GM23248 (cell line): Measurements from ENCODE around the gene NAGPA. TPM values are rescaled to one million over a fixed set of nuclear protein-coding genes. Genes with fewer than 3 reads are reported as not detected.

Experiments
- DNase-seq: peaks from one replicate; pipeline ENCODE4 v3.0.0-alpha.2; 2015
- H2AFZ ChIP-seq: fragments of 200-600 bp; sonication (generic); 2 replicates; pipeline ENCODE4 v1.6.1; 2016; ENCODE audit warnings: antibody characterized with exemption
- H3F3A ChIP-seq: fragments of 200-600 bp; sonication (generic); 2 replicates; pipeline ENCODE4 v1.6.1; 2016; ENCODE audit warnings: mild to moderate bottlenecking, antibody characterized with exemption, mixed run types; ENCODE audit not compliant: insufficient read depth
- H3K27ac ChIP-seq: fragments of 200-600 bp; sonication (generic); 2 replicates; pipeline ENCODE4 v1.5.1; 2016; ENCODE audit warnings: mild to moderate bottlenecking
- H3K27me3 ChIP-seq: fragments of 200-600 bp; sonication (generic); replicated peaks from 2 replicates; pipeline ENCODE4 v1.6.1; 2016; ENCODE audit warnings: mild to moderate bottlenecking; ENCODE audit not compliant: insufficient read depth
- H3K36me3 ChIP-seq: fragments of 200-600 bp; sonication (generic); 2 replicates; pipeline ENCODE4 v1.6.1; 2016; ENCODE audit warnings: low read depth, mild to moderate bottlenecking
- H3K4me1 ChIP-seq: fragments of 200-600 bp; sonication (generic); 2 replicates; pipeline ENCODE4 v1.6.1; 2016; ENCODE audit warnings: mild to moderate bottlenecking; ENCODE audit not compliant: insufficient read depth
- H3K4me2 ChIP-seq: fragments of 200-600 bp; sonication (generic); one replicate; pipeline ENCODE4 v1.6.1; 2016; ENCODE audit warnings: mild to moderate bottlenecking; ENCODE audit not compliant: unreplicated experiment
- H3K4me3 ChIP-seq: fragments of 200-600 bp; sonication (generic); 2 replicates; pipeline ENCODE4 v1.5.1; 2016; ENCODE audit warnings: mild to moderate bottlenecking
- H3K79me2 ChIP-seq: fragments of 200-600 bp; sonication (generic); 2 replicates; pipeline ENCODE4 v1.6.1; 2016; ENCODE audit warnings: mild to moderate bottlenecking; ENCODE audit not compliant: insufficient read depth
- H3K9ac ChIP-seq: fragments of 200-600 bp; sonication (generic); 2 replicates; pipeline ENCODE4 v1.6.1; 2016; ENCODE audit warnings: mild to moderate bottlenecking
- H3K9me2 ChIP-seq: fragments of 200-600 bp; sonication (generic); 2 replicates; pipeline ENCODE4 v1.6.1; 2016; ENCODE audit warnings: mixed run types, mild to moderate bottlenecking, moderate library complexity; ENCODE audit not compliant: insufficient read depth
- H3K9me3 ChIP-seq: fragments of 200-600 bp; sonication (generic); one replicate; pipeline ENCODE4 v1.6.1; 2017; ENCODE audit warnings: low read depth
- H4K20me1 ChIP-seq: fragments of 200-600 bp; sonication (generic); 2 replicates; pipeline ENCODE4 v1.6.0; 2016; ENCODE audit not compliant: insufficient read depth
- EZH2 ChIP-seq: fragments of 200-600 bp; sonication (generic); IDR thresholded peaks from 2 replicates; pipeline ENCODE4 v1.6.1; 2018; ENCODE audit warnings: antibody characterized with exemption, mild to moderate bottlenecking; ENCODE audit not compliant: insufficient read depth, poor library complexity, severe bottlenecking
- EZH2phosphoT487 ChIP-seq: fragments of 200-600 bp; sonication (generic); IDR thresholded peaks from 2 replicates; pipeline ENCODE4 v1.6.1; 2018; ENCODE audit warnings: antibody characterized with exemption, moderate library complexity, mild to moderate bottlenecking, low read depth; ENCODE audit not compliant: insufficient read depth
- WGBS, 2 experiments: methylation state at CpG; one replicate each; pipeline ENCODE4 v1.1.6; 2015 to 2017; ENCODE audit warnings: low lambda C conversion rate in 2 of 2, low coverage in 1 of 2; ENCODE audit errors: missing lambda C conversion rate in 2 of 2; 5-methylcytosine and 5-hydroxymethylcytosine counted together
- in situ Hi-C: fragments of 300-500 bp; cut with MboI; formaldehyde crosslinking; loops from 2 replicates; pipeline ENCODE4 v1.15.0; 2020
- polyA plus RNA-seq: library from polyadenylated mRNA; unstranded; fragments of >200 nt; fragmentation: Nextera tagmentation; extraction: Ambion mirVana; gene quantifications from 2 replicates; pipeline ENCODE4 v1.2.1, GENCODE V29; 2016
- total RNA-seq: library from RNA; depleted of rRNA; stranded (reverse); fragments of >200 nt; shearing (Covaris generic); gene quantifications from 2 replicates; pipeline ENCODE4 v1.2.3, GENCODE V29; 2014

Gene NAGPA
- total and polyA plus RNA-seq, 2 experiments from 2014 or later, result 16.3 to 61.0 TPM

DNA sequence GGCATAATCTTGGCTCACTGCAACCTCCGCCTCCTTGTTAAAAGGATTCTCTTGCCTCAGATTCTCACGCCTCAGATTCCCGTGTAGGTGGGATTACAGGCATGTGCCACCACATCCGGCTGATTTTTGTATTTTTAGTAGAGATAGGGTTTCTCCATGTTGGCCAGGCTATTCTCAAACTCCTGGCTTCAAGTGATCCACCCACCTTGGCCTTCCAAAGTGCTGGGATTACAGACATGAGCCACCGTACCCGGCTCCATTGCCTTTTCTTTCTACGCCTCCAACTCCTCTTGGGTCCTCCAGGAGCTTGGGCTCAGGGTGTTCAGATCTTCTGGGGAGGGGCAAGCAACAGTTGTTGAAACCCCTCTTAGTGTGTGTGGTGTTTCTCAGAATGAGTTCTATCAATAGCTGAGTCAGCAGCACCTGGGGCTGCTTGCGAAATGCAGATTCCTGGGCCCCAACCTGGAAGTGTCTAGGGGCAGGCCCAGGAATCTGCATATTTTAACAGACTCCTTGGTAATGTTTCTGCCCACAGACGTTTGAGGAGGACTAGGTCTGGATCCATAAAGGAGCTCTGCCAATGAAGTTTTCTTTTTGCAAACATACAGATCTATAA is 44.2 kb downstream of the NAGPA start:
- no peaks in the 10 kb centered on the region for H4K20me1 ChIP-seq
- peaks cover 9% of the 10 kb centered on the region; the same call in 1 of the 2 replicates for H3K27me3 ChIP-seq
- H3K36me3 ChIP-seq, result no peaks in the 10 kb centered on the region
- no peak overlapping the region for H3K4me3 ChIP-seq
- no peaks in the 10 kb centered on the region for H3F3A ChIP-seq
- H3K9me2 ChIP-seq, result no peaks in the 10 kb centered on the region
- H3K9me3 ChIP-seq, result no peaks in the 10 kb centered on the region
- in situ Hi-C loops, result no loop called here
- no peak overlapping the region for H3K27ac ChIP-seq
- no peaks in the 10 kb centered on the region for H3K4me1 ChIP-seq
- no peak for DNase-seq
- H3K79me2 ChIP-seq, result no peaks in the 10 kb centered on the region
- H3K9ac ChIP-seq, result no peak overlapping the region
- 65 to 67% methylated on average over 9 of the region's 9 CpGs for WGBS, 2 experiments
- TF ChIP-seq EZH2 (no peak), EZH2phosphoT487 (no peak)
- H2AFZ ChIP-seq, result no peak overlapping the region
- H3K4me2 ChIP-seq, result no peak overlapping the region

GRCh38 chr16:4988647-4989046 is 45.1 kb downstream of the NAGPA start:
- in situ Hi-C loops, result no loop called here
- TF ChIP-seq EZH2phosphoT487 (no peak), EZH2 (no peak)

DNA sequence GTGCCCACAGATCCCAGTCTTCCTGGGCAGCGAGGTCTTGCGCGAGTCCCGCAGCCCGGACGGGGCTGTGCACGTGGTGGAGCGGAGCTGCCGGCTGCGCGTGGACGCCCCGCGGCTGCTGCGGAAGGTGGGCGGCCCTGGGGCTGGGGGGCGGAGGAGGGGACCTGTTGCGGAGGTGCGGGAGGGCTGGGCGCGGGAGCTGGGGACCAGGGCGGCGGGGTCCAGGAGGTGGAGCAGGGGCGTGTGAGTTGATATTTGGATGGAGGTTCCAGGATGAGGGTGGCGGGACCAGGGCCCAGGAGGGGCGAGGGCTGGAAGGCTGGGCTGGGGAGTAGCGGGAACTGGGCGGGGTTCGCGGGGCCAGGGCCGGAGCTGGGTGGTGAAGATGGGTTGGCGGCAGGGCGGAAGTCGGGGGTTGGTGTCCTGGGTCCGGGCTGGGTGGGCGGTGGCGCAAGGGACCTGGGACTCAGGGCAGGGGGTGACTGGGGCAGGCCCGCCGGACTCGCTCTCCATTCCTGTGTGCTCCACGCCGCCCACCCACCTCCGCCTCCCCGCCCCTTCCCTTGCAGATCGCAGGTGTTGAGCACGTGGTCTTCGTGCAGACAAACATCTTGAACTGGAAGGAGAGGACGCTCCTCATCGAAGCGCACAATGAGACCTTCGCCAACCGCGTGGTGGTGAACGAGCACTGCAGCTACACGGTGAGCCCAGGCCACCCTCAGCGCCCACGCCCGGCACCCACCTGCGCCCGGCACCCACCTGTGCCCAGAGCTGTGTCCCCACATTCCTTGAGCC is 46.0 kb downstream of the NAGPA start:
- TF ChIP-seq EZH2phosphoT487 (no peak), EZH2 (no peak)
- H3K4me3 ChIP-seq, result no peak overlapping the region
- H3K9me3 ChIP-seq, result no peaks in the 10 kb centered on the region
- no peak for DNase-seq
- H3K36me3 ChIP-seq, result no peaks in the 10 kb centered on the region
- in situ Hi-C loops, result no loop called here
- H3K27me3 ChIP-seq, result peaks cover 9% of the 10 kb centered on the region; the same call in 1 of the 2 replicates
- WGBS, 2 experiments, result 16 to 26% methylated on average over 21 to 56 of the region's 60 CpGs
- H3F3A ChIP-seq, result no peaks in the 10 kb centered on the region
- H4K20me1 ChIP-seq, result no peaks in the 10 kb centered on the region
- no peaks in the 10 kb centered on the region for H3K9me2 ChIP-seq
- H3K4me1 ChIP-seq, result no peaks in the 10 kb centered on the region
- H3K27ac ChIP-seq, result no peak overlapping the region
- no peak overlapping the region for H3K4me2 ChIP-seq
- no peak overlapping the region for H3K9ac ChIP-seq
- no peaks in the 10 kb centered on the region for H3K79me2 ChIP-seq
- H2AFZ ChIP-seq, result no peak overlapping the region

More at GRCh38 chr16:4988647-4989046, 45.1 kb downstream of the NAGPA start:
- H3K27me3 ChIP-seq, result peaks cover 9% of the 10 kb centered on the region; the same call in 1 of the 2 replicates
- no peaks in the 10 kb centered on the region for H3K79me2 ChIP-seq
- no peaks in the 10 kb centered on the region for H3F3A ChIP-seq
- H3K36me3 ChIP-seq, result no peaks in the 10 kb centered on the region
- no peak overlapping the region for H3K4me3 ChIP-seq
- H3K9me3 ChIP-seq, result no peaks in the 10 kb centered on the region
- H3K27ac ChIP-seq, result no peak overlapping the region
- DNase-seq, result no peak
- no peaks in the 10 kb centered on the region for H4K20me1 ChIP-seq
- H3K9ac ChIP-seq, result no peak overlapping the region
- no peak overlapping the region for H3K4me2 ChIP-seq
- no peaks in the 10 kb centered on the region for H3K9me2 ChIP-seq
- H3K4me1 ChIP-seq, result no peaks in the 10 kb centered on the region
- WGBS, 2 experiments, result 83 to 85% methylated on average over 5 of the region's 5 CpGs
- H2AFZ ChIP-seq, result no peak overlapping the region

- Histone ChIP-seq H3K4me1 (no peaks in the 10 kb centered on the region), H3K4me3 (no peak overlapping the region), H4K20me1 (no peaks in the 10 kb centered on the region), H3K36me3 (no peaks in the 10 kb centered on the region), H3K4me2 (no peak overlapping the region), H3K9me3 (no peaks in the 10 kb centered on the region), H3K79me2 (no peaks in the 10 kb centered on the region), H3K27me3 (peaks cover 9% of the 10 kb centered on the region; the same call in 1 of the 2 replicates), H3K9me2 (no peaks in the 10 kb centered on the region), H3F3A (no peaks in the 10 kb centered on the region), H3K27ac (no peak overlapping the region), H2AFZ (no peak overlapping the region), H3K9ac (no peak overlapping the region)
- WGBS, 2 experiments, result 3 to 5% methylated on average over 9 to 10 of the region's 10 CpGs
- in situ Hi-C loops, result no loop called here
- TF ChIP-seq EZH2phosphoT487 (no peak), EZH2 (no peak)
- no peak for DNase-seq
These were observed 46.5 kb downstream of the NAGPA start for GRCh38 chr16:4987250-4987579.
